ENCODE data around the gene SLN.

The SLN gene

GRCh38 chr11:107750313-107750712, 38.5 kb upstream of the SLN start:
- Histone ChIP-seq H3K27ac (ENCODE audit: extremely low read depth, low read depth, low read length) (no peak overlapping the region), H3K4me1 (ENCODE audit: control insufficient read depth, insufficient read depth, low read length) (no peaks in the 10 kb centered on the region), H3K4me3 (ENCODE audit: low read depth, low read length) (no peak overlapping the region), H3K9me3 (ENCODE audit: control insufficient read depth, insufficient read depth, low read depth, low read length) (no peaks in the 10 kb centered on the region), H3K36me3 (ENCODE audit: control insufficient read depth in 2 of 2, insufficient read depth in 1 of 2, low read length in 2 of 2) (no peaks in the 10 kb centered on the region)
- no peak for TF ChIP-seq BCL11B (tag by site-specific recombination; IDR thresholded peaks at IDR 0.05; ENCODE audit: low read depth)
- no peak for TF ChIP-seq ZNF174 (tag by site-specific recombination; IDR thresholded peaks at IDR 0.05)
- no peak for TF ChIP-seq ZNF645 (tag by site-specific recombination; IDR thresholded peaks at IDR 0.05)
- no peak for TF ChIP-seq ZBTB8A (tag by site-specific recombination; IDR thresholded peaks at IDR 0.05)
- TF ChIP-seq ZNF423 (tag by site-specific recombination; IDR thresholded peaks at IDR 0.05): no peak
- no peak for TF ChIP-seq ZNF670 (tag by site-specific recombination; IDR thresholded peaks at IDR 0.05; ENCODE audit: low read depth)
- TF ChIP-seq ZNF701 (tag by site-specific recombination; IDR thresholded peaks at IDR 0.05): no peak
- no peak for TF ChIP-seq ZNF18 (tag by site-specific recombination; IDR thresholded peaks at IDR 0.05)
- no peak for TF ChIP-seq MZF1 (tag by site-specific recombination; IDR thresholded peaks at IDR 0.05; ENCODE audit: borderline replicate concordance)
- TF ChIP-seq ZNF571 (tag by site-specific recombination; IDR thresholded peaks at IDR 0.05): no peak
- TF ChIP-seq ZNF548 (tag by site-specific recombination; IDR thresholded peaks at IDR 0.05): no peak
- TF ChIP-seq YY2 (tag by site-specific recombination; IDR thresholded peaks at IDR 0.05): no peak
- no peak for TF ChIP-seq SP7 (tag by site-specific recombination; IDR thresholded peaks at IDR 0.05)
- no peak for TF ChIP-seq ZNF518A (tag by site-specific recombination; conservative IDR thresholded peaks at IDR 0.05; ENCODE audit: low read depth)
- TF ChIP-seq KLF9 (tag by site-specific recombination; IDR thresholded peaks at IDR 0.05; ENCODE audit: low read depth): no peak
- TF ChIP-seq ZNF157 (tag by site-specific recombination; IDR thresholded peaks at IDR 0.05): no peak
- ChIA-PET CTCF (interaction anchor here (1.3 to 3.1 kb wide), 2 partner anchors 21 to 187 kb away, joined by 4 to 10 read pairs; no protein-coding TSS in a partner anchor), POLR2A (no interaction called here)

- TF ChIP-seq ZNF580 (tag by site-specific recombination; IDR thresholded peaks at IDR 0.05) (no peak), ZNF544 (tag by site-specific recombination; IDR thresholded peaks at IDR 0.05) (no peak), SP7 (tag by site-specific recombination; IDR thresholded peaks at IDR 0.05) (no peak), ZNF211 (tag by site-specific recombination; IDR thresholded peaks at IDR 0.05; ENCODE audit: low read depth) (no peak), KLF1 (tag by site-specific recombination; IDR thresholded peaks at IDR 0.05) (no peak), ZNF585B (tag by site-specific recombination; IDR thresholded peaks at IDR 0.05) (no peak), ZIC2 (tag by site-specific recombination; IDR thresholded peaks at IDR 0.05) (no peak), ZNF433 (tag by site-specific recombination; IDR thresholded peaks at IDR 0.05; ENCODE audit: low read depth) (no peak), PRDM1 (tag by site-specific recombination; IDR thresholded peaks at IDR 0.05) (no peak), ZNF223 (tag by site-specific recombination; IDR thresholded peaks at IDR 0.05) (no peak)
- POLR2A ChIA-PET: no interaction called here
- H3K4me3 ChIP-seq (ENCODE audit: low read depth, low read length): no peak overlapping the region
- H3K4me1 ChIP-seq (ENCODE audit: control insufficient read depth, insufficient read depth, low read length): no peaks in the 10 kb centered on the region
- H3K9me3 ChIP-seq (ENCODE audit: control insufficient read depth, insufficient read depth, low read depth, low read length): no peaks in the 10 kb centered on the region
- CTCF ChIA-PET: interaction anchor here (0.8 to 3.1 kb wide), 2 partner anchors 8 to 23 kb away, joined by 3 to 10 read pairs; no protein-coding TSS in a partner anchor
- no peaks in the 10 kb centered on the region for H3K36me3 ChIP-seq (ENCODE audit: control insufficient read depth in 2 of 2, insufficient read depth in 1 of 2, low read length in 2 of 2)
- H3K27ac ChIP-seq (ENCODE audit: extremely low read depth, low read depth, low read length): no peak overlapping the region
These were observed 35.8 kb upstream of the SLN start for GRCh38 chr11:107747622-107748021.

All from HEK293 (cell line).